Measurements from ENCODE around the gene ZNF311. TPM values are rescaled to one million over a fixed set of nuclear protein-coding genes. Genes with fewer than 3 reads are reported as not detected.

Gene ZNF311
- total RNA-seq, 3 donors from 2014 or later (not counting 1 experiment from before 2014, with no cell fraction given): 0.23 to 0.29 (median 0.28) TPM

DNA sequence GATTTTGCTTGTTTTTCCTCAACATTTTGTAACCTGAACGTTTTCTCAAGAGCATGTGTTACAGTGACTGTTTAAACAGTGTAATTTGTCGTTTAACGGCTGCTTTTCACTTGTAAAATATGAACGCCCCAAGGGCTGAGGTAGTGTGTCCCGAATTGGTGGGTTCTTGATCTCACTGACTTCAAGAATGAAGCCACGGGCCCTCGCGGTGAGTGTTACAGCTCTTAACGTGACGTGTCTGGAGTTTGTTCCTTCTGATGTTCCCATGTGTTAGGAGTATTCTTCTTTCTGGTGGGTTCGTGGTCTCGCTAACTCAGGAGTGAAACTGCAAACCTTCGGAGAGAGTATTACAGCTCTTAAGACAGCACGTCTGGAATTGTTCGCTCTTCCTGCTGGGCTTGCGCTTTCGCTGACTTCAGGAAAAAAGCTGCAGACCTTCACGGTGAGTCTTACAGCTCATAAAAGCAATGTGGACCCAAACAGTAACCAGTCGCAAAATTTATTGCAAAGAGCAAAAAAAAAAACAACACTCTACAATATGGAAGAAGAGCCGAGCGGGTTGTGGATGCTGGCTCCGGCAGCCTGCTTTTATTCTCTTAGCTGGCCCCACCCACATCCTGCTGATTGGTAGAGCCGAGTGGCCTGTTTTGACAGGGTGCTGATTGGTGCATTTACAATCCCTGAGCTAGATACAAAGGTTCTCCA lies 56.2 kb downstream of the ZNF311 start:
- no peaks in the 10 kb centered on the region for H3K9me3 Mint-ChIP-seq
- ATAC-seq: no peak
- H3K4me3 Mint-ChIP-seq: no peak overlapping the region
- peaks cover 5% of the 10 kb centered on the region for H3K27me3 ChIP-seq (ENCODE audit: control insufficient read depth, insufficient read depth, low read length)
- H3K4me3 ChIP-seq (ENCODE audit: low read length): no peak overlapping the region
- no peak overlapping the region for H3K27ac ChIP-seq (ENCODE audit: low read length)
- WGBS (ENCODE audit: insufficient coverage): 92% methylated on average over 23 of the region's 23 CpGs
- H3K4me1 ChIP-seq (ENCODE audit: control insufficient read depth, insufficient read depth, low read length): peaks cover 13% of the 10 kb centered on the region
- H3K36me3 Mint-ChIP-seq: no peaks in the 10 kb centered on the region
- no peak overlapping the region for H3K27ac Mint-ChIP-seq
- intact Hi-C loops (cut with micrococcal nuclease): no loop called here
- no peaks in the 10 kb centered on the region for H3K36me3 ChIP-seq (ENCODE audit: control insufficient read depth, insufficient read depth, low read length)
- peaks cover 6 to 7% of the 10 kb centered on the region in 2 donors for H3K27me3 Mint-ChIP-seq (ENCODE audit: low read depth in 2 of 2)
- no peaks in the 10 kb centered on the region for H3K9me3 ChIP-seq (ENCODE audit: control insufficient read depth, insufficient read depth, low read length)
- TF ChIP-seq, protein P1, sequence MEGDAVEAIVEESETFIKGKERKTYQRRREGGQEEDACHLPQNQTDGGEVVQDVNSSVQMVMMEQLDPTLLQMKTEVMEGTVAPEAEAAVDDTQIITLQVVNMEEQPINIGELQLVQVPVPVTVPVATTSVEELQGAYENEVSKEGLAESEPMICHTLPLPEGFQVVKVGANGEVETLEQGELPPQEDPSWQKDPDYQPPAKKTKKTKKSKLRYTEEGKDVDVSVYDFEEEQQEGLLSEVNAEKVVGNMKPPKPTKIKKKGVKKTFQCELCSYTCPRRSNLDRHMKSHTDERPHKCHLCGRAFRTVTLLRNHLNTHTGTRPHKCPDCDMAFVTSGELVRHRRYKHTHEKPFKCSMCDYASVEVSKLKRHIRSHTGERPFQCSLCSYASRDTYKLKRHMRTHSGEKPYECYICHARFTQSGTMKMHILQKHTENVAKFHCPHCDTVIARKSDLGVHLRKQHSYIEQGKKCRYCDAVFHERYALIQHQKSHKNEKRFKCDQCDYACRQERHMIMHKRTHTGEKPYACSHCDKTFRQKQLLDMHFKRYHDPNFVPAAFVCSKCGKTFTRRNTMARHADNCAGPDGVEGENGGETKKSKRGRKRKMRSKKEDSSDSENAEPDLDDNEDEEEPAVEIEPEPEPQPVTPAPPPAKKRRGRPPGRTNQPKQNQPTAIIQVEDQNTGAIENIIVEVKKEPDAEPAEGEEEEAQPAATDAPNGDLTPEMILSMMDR (IDR thresholded peaks at IDR 0.05): no peak
- no peak for DNase-seq
- H3K4me1 Mint-ChIP-seq: peaks cover 14 to 15% of the 10 kb centered on the region in 2 donors

DNA sequence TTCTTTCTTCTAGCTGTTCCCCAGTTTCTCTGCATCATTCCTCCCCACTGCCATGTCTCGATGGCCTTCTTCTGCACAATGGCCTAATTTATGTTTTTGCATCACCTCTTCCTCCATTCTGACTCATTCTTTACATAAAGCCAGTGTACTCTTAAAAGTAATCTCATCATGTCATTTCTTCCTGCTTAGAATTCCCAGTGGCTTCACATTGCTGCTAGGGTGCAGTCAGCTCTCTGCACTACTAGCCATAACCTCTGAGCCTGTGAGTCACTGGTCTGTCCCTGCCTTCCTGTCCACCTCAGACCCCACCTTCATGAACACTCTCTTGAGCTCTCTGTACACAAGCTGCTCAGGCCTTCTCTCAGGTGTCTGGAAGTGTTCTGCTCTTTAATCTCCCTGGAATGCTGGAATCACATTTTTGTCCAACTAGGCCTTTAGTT lies 57.3 kb downstream of the ZNF311 start:
- no peak overlapping the region for H3K4me3 Mint-ChIP-seq
- H3K9me3 ChIP-seq (ENCODE audit: control insufficient read depth, insufficient read depth, low read length): no peaks in the 10 kb centered on the region
- no peaks in the 10 kb centered on the region for H3K27me3 Mint-ChIP-seq (ENCODE audit: low read depth in 2 of 2)
- H3K9me3 Mint-ChIP-seq: no peaks in the 10 kb centered on the region
- H3K4me1 ChIP-seq (ENCODE audit: control insufficient read depth, insufficient read depth, low read length): peaks cover 13% of the 10 kb centered on the region
- intact Hi-C loops (cut with micrococcal nuclease): no loop called here
- peaks cover 18% of the 10 kb centered on the region in 2 donors for H3K4me1 Mint-ChIP-seq
- H3K27ac ChIP-seq (ENCODE audit: low read length): no peak overlapping the region
- no peak overlapping the region for H3K4me3 ChIP-seq (ENCODE audit: low read length)
- DNase-seq: no peak
- WGBS (ENCODE audit: insufficient coverage): 91% methylated on average over 1 of the region's 1 CpG
- H3K27me3 ChIP-seq (ENCODE audit: control insufficient read depth, insufficient read depth, low read length): no peaks in the 10 kb centered on the region
- TF ChIP-seq, protein P1 (IDR thresholded peaks at IDR 0.05): no peak
- H3K27ac Mint-ChIP-seq: no peak overlapping the region
- H3K36me3 Mint-ChIP-seq: no peaks in the 10 kb centered on the region
- no peaks in the 10 kb centered on the region for H3K36me3 ChIP-seq (ENCODE audit: control insufficient read depth, insufficient read depth, low read length)
- ATAC-seq: no peak

DNA sequence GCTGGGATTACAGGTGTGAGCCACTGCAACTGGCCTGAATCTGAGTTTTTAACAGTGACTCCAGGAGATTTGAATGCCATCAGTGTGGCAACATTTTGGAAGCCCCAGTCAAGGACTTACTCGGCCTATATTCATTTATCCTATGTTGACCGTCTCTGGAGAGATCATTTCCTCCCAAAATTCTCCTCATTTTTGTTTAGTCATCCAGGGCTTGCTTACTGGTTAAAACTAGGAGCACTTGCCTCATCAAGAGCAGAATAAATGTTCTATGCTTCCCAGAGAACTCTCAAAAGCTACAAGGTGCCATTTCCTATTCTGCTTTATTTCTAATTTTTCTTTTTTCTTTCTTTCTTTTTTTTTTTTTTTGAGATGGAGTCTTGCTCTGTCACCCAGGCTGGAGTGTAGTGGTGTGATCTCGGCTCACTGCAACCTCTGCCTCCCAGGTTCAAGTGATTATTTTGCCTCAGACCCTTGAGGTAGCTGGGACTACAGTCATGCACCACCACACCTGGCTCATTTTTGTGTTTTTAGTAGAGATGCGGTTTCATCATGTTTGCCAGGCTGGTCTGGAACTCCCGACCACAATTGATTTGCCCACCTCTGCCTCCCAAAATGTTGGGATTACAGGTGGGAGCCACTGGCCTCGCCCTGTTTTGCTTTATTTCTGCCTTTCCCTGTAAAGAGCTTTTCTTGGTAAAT lies 57.9 kb downstream of the ZNF311 start:
- Histone ChIP-seq H3K9me3 (ENCODE audit: control insufficient read depth, insufficient read depth, low read length) (no peaks in the 10 kb centered on the region), H3K4me1 (ENCODE audit: control insufficient read depth, insufficient read depth, low read length) (peaks cover 14% of the 10 kb centered on the region), H3K36me3 (ENCODE audit: control insufficient read depth, insufficient read depth, low read length) (no peaks in the 10 kb centered on the region), H3K4me3 (ENCODE audit: low read length) (no peak overlapping the region), H3K27me3 (ENCODE audit: control insufficient read depth, insufficient read depth, low read length) (no peaks in the 10 kb centered on the region), H3K27ac (ENCODE audit: low read length) (no peak overlapping the region)
- H3K9me3 Mint-ChIP-seq: no peaks in the 10 kb centered on the region
- H3K27ac Mint-ChIP-seq: no peak overlapping the region
- H3K4me3 Mint-ChIP-seq: no peak overlapping the region
- ATAC-seq (no peak), DNase-seq (no peak)
- WGBS (ENCODE audit: insufficient coverage): 82% methylated on average over 5 of the region's 6 CpGs
- peaks cover 22 to 24% of the 10 kb centered on the region in 2 donors for H3K4me1 Mint-ChIP-seq
- intact Hi-C loops (cut with micrococcal nuclease): no loop called here
- H3K27me3 Mint-ChIP-seq (ENCODE audit: low read depth in 2 of 2): no peaks in the 10 kb centered on the region
- H3K36me3 Mint-ChIP-seq: no peaks in the 10 kb centered on the region
- TF ChIP-seq, protein P1 (IDR thresholded peaks at IDR 0.05): no peak

Data from natural killer cell (primary cell).